Gastroesophageal sphincter (tissue), 4 donors: Measurements from ENCODE around the gene PDE8B. TPM values are rescaled to one million over a fixed set of nuclear protein-coding genes. Genes with fewer than 3 reads are reported as not detected.

Experiments
- ATAC-seq: fragments of 150-250 bp; one replicate; pipeline ENCODE4 v1.9.1; 2016; ENCODE audit warnings: mild to moderate bottlenecking, moderate library complexity
- H3K27ac ChIP-seq, 4 donors: fragments of 200-600 bp; sonication (generic) in 3 of 4; 1 replicate in 3 of 4; 2 replicates in 1 of 4; pipeline ENCODE4 v1.5.1; 2016 to 2019
- H3K27me3 ChIP-seq: fragments of 200-600 bp; sonication (generic); one replicate; pipeline ENCODE4 v1.5.1; 2019
- H3K36me3 ChIP-seq, 2 donors: fragments of 200-600 bp; sonication (generic); one replicate each; pipeline ENCODE4 v1.5.1; 2019; ENCODE audit warnings: control low read depth in 1 of 2
- H3K4me1 ChIP-seq, 3 donors: fragments of 200-600 bp; sonication (generic); 1 replicate in 2 of 3; 2 replicates in 1 of 3; pipeline ENCODE4 v1.5.1; 2016 to 2019; ENCODE audit warnings: control low read depth in 2 of 3
- H3K4me3 ChIP-seq, 2 donors: fragments of 200-600 bp; sonication (generic); one replicate each; pipeline ENCODE4 v1.5.1; 2019; ENCODE audit warnings: mild to moderate bottlenecking in 1 of 2, moderate library complexity in 1 of 2
- H3K9me3 ChIP-seq, 3 donors: fragments of 200-600 bp; sonication (generic); one replicate each; pipeline ENCODE4 v1.5.1; 2017 to 2019; ENCODE audit warnings: control low read depth in 2 of 3
- EP300 ChIP-seq: sonication (generic); formaldehyde crosslinking; IDR thresholded peaks from one replicate; pipeline ENCODE4 v1.6.1; 2017; ENCODE audit warnings: antibody characterized with exemption, mild to moderate bottlenecking
- POLR2A ChIP-seq, 2 donors: fragments of 450-650 bp; IDR thresholded peaks; one replicate each; pipeline ENCODE4 v1.6.1; 2017; ENCODE audit warnings: antibody characterized with exemption in 2 of 2, mild to moderate bottlenecking in 2 of 2, moderate library complexity in 1 of 2
- POLR2AphosphoS5 ChIP-seq: sonication (generic); formaldehyde crosslinking; IDR thresholded peaks from one replicate; pipeline ENCODE4 v1.6.1; 2017; ENCODE audit warnings: antibody characterized with exemption
- WGBS, 2 donors: methylation state at CpG; one replicate each; pipeline ENCODE4 v1.1.5; 2018; ENCODE audit warnings: low coverage in 1 of 2; 5-methylcytosine and 5-hydroxymethylcytosine counted together
- total RNA-seq, 4 donors: library from RNA; depleted of rRNA; stranded (reverse); fragments of >200 nt; gene quantifications; one replicate each; pipeline ENCODE4 v1.1.0, GENCODE V29; 2016
- TF ChIP-seq, protein P1 (sequence below), 4 experiments: fragments of 200-600 bp in 2 of 4; fragments of 450-650 bp in 2 of 4; sonication (generic) in 1 of 4; IDR thresholded peaks; one replicate each; pipeline ENCODE4 v1.5.1; 2017 to 2019; ENCODE audit warnings: antibody characterized with exemption in 4 of 4, mild to moderate bottlenecking in 2 of 4, moderate library complexity in 2 of 4

The PDE8B gene
- total RNA-seq, 4 donors from 2014 or later = 0.96 to 11.0 (median 2.3) TPM

- no peaks in the 10 kb centered on the region for H3K9me3 ChIP-seq
- H3K27me3 ChIP-seq = no peaks in the 10 kb centered on the region
- H3K4me1 ChIP-seq = peaks cover 0 to 12% (median 7%) of the 10 kb centered on the region in 3 donors
- TF ChIP-seq POLR2AphosphoS5 (no peak), POLR2A (IDR thresholded peaks at IDR 0.05) (no peak), EP300 (no peak)
- TF ChIP-seq, protein P1, sequence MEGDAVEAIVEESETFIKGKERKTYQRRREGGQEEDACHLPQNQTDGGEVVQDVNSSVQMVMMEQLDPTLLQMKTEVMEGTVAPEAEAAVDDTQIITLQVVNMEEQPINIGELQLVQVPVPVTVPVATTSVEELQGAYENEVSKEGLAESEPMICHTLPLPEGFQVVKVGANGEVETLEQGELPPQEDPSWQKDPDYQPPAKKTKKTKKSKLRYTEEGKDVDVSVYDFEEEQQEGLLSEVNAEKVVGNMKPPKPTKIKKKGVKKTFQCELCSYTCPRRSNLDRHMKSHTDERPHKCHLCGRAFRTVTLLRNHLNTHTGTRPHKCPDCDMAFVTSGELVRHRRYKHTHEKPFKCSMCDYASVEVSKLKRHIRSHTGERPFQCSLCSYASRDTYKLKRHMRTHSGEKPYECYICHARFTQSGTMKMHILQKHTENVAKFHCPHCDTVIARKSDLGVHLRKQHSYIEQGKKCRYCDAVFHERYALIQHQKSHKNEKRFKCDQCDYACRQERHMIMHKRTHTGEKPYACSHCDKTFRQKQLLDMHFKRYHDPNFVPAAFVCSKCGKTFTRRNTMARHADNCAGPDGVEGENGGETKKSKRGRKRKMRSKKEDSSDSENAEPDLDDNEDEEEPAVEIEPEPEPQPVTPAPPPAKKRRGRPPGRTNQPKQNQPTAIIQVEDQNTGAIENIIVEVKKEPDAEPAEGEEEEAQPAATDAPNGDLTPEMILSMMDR (IDR thresholded peaks at IDR 0.05) = no peak
- no peaks in the 10 kb centered on the region for H3K36me3 ChIP-seq
- 92% methylated on average over 1 of the region's 1 CpG; no CpG with 5 or more reads in 1 of the 2 donors for WGBS, 2 donors
- no peak overlapping the region for H3K27ac ChIP-seq
- ATAC-seq = no peak
- no peak overlapping the region for H3K4me3 ChIP-seq
These were observed 37.7 kb upstream of the PDE8B start for GRCh38 chr5:77172713-77173328.

GRCh38 chr5:77174526-77174925 is 36.0 kb upstream of the PDE8B start:
- Histone ChIP-seq H3K4me1 (peaks cover 0 to under 1% (median 0%) of the 10 kb centered on the region in 3 donors), H3K36me3 (no peaks in the 10 kb centered on the region), H3K9me3 (no peaks in the 10 kb centered on the region), H3K27me3 (peaks cover 9% of the 10 kb centered on the region), H3K27ac (no peak overlapping the region), H3K4me3 (no peak overlapping the region)
- WGBS, 2 donors = 81 to 88% methylated on average over 6 of the region's 6 CpGs
- TF ChIP-seq POLR2AphosphoS5 (no peak), EP300 (no peak)
- ATAC-seq = no peak

DNA sequence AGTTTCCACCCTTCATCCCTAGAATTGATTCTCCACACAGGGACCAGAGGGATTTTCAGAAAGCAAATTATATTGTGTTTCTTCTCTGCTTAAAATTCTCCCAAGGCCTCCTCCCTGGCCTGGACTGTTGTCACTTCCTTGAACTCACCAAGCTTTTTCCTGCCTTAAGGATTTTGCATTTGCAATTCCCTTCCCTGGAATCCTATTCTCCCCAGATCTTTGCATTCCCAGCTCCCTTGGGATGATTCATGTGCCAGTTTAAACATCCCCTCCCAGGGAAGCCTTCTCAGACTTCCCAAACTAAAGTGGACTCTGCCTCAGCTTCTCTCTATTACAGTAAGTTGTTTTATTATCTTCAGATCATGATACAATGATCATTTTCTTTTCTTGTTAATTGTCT is 35.2 kb upstream of the PDE8B start:
- TF ChIP-seq, protein P1 (IDR thresholded peaks at IDR 0.05) = no peak
- TF ChIP-seq POLR2AphosphoS5 (no peak), POLR2A (IDR thresholded peaks at IDR 0.05) (no peak), EP300 (no peak)
- Histone ChIP-seq H3K4me3 (no peak overlapping the region), H3K27ac (no peak overlapping the region), H3K27me3 (peaks cover 16% of the 10 kb centered on the region), H3K4me1 (peaks cover 0 to 8% (median 0%) of the 10 kb centered on the region in 3 donors), H3K9me3 (no peaks in the 10 kb centered on the region), H3K36me3 (no peaks in the 10 kb centered on the region)
- ATAC-seq = no peak

DNA sequence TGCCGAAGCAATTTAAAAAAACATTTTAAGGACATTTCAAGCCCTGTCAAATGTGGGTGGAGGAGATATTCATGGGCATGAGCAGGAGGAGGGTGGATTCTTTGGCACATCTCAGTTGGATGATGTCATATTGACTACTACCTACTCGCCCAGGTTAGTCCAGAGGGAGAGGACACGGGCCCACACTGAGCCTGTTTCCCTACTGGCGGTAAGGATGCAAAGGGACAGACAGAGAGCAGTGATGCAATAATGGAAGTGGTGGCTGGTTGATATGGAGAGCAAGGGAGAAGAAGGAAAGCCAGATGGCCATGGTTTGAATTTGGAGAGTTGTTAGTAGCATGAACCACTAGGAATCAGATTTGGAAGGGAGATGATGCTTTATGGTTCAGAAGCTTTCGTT is 34.1 kb upstream of the PDE8B start:
- Histone ChIP-seq H3K9me3 (no peaks in the 10 kb centered on the region), H3K27ac (no peak overlapping the region), H3K36me3 (no peaks in the 10 kb centered on the region), H3K27me3 (peaks cover 28% of the 10 kb centered on the region), H3K4me3 (no peak overlapping the region), H3K4me1 (peaks cover 0 to 20% (median 0%) of the 10 kb centered on the region in 3 donors)
- no peak for ATAC-seq
- TF ChIP-seq, protein P1 (IDR thresholded peaks at IDR 0.05) = no peak
- TF ChIP-seq EP300 (no peak), POLR2AphosphoS5 (no peak), POLR2A (IDR thresholded peaks at IDR 0.05) (no peak)
- 74 to 86% methylated on average over 3 to 5 of the region's 5 CpGs for WGBS, 2 donors

DNA sequence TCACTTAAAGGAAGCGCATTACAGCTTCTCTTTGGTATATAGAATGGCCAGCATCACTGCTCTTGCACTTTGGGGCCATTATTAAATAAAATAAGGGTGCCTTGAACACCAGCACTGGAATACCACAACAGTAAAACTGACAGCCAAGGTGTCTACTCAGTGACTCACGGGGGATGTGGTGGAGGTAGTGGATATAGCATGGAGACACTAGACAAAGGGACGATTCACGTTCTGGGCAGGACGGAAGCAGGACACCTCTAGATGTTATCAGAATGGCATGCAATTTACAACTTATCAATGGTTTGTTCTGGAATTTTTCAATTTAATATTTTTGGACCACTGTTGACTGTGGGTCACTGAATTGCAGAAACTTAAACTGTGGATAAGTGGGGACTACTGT is 32.9 kb upstream of the PDE8B start:
- H3K36me3 ChIP-seq = no peaks in the 10 kb centered on the region
- H3K4me1 ChIP-seq = peaks cover 0 to 21% (median 0%) of the 10 kb centered on the region in 3 donors
- H3K27ac ChIP-seq = no peak overlapping the region
- H3K4me3 ChIP-seq = no peak overlapping the region
- WGBS, 2 donors = 84 to 100% methylated on average over 1 to 5 of the region's 5 CpGs
- ATAC-seq = no peak
- H3K9me3 ChIP-seq = no peaks in the 10 kb centered on the region
- TF ChIP-seq POLR2AphosphoS5 = no peak
- TF ChIP-seq, protein P1 (IDR thresholded peaks at IDR 0.05) = no peak
- no peak for TF ChIP-seq EP300
- no peak for TF ChIP-seq POLR2A (IDR thresholded peaks at IDR 0.05)
- H3K27me3 ChIP-seq = peaks cover 28% of the 10 kb centered on the region
